ENCODE data around the gene APOBEC3H.

The APOBEC3H gene

DNA sequence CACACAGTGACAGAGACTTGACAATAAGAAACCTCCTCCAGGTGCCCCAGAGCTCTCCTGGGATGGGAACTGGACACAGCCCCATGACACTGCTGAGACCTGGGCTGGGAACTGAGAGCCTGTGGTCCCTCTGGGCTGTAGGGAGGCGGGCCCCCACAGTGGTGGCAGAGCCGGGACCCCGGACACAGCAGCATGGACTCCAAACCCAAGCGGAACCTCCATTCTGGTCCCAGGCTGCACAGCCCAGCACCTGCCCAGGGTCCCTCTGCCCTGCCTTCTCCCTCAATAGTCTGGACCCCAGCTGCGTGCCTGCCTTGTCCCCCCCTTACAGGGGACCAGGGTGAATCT lies 8.4 kb upstream of the APOBEC3H start:
- TF ChIP-seq, protein P1, sequence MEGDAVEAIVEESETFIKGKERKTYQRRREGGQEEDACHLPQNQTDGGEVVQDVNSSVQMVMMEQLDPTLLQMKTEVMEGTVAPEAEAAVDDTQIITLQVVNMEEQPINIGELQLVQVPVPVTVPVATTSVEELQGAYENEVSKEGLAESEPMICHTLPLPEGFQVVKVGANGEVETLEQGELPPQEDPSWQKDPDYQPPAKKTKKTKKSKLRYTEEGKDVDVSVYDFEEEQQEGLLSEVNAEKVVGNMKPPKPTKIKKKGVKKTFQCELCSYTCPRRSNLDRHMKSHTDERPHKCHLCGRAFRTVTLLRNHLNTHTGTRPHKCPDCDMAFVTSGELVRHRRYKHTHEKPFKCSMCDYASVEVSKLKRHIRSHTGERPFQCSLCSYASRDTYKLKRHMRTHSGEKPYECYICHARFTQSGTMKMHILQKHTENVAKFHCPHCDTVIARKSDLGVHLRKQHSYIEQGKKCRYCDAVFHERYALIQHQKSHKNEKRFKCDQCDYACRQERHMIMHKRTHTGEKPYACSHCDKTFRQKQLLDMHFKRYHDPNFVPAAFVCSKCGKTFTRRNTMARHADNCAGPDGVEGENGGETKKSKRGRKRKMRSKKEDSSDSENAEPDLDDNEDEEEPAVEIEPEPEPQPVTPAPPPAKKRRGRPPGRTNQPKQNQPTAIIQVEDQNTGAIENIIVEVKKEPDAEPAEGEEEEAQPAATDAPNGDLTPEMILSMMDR (conservative IDR thresholded peaks at IDR 0.05; ENCODE audit: control insufficient read depth, insufficient read depth, low read depth, low read length): no peak
- DNase-seq (ENCODE audit: low read depth): no peak
- H3K4me3 ChIP-seq (ENCODE audit: control insufficient read depth, low read depth, low read length): no peak overlapping the region

DNA sequence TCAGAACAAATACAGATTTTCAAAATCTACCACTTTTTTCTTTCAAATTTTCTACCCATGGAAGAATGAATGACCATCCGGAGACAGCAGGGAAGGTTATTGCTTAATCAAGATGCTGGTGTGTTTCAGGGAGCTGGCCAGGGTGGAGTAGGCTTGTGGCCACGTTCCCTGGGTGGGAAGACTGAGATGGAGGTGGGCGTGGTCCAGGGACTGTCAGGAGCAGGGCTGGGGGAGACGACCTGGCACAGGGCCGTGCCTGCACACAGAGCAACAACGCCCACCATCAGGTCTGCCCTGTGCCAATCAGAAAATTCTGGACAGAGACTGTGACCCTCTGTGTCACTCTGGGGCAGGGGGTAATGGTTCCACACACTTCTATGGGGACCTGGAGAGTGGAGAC lies 7.1 kb upstream of the APOBEC3H start:
- H3K4me3 ChIP-seq (ENCODE audit: control insufficient read depth, low read depth, low read length): no peak overlapping the region
- DNase-seq (ENCODE audit: low read depth): no peak
- TF ChIP-seq, protein P1 (conservative IDR thresholded peaks at IDR 0.05; ENCODE audit: control insufficient read depth, insufficient read depth, low read depth, low read length): no peak

DNA sequence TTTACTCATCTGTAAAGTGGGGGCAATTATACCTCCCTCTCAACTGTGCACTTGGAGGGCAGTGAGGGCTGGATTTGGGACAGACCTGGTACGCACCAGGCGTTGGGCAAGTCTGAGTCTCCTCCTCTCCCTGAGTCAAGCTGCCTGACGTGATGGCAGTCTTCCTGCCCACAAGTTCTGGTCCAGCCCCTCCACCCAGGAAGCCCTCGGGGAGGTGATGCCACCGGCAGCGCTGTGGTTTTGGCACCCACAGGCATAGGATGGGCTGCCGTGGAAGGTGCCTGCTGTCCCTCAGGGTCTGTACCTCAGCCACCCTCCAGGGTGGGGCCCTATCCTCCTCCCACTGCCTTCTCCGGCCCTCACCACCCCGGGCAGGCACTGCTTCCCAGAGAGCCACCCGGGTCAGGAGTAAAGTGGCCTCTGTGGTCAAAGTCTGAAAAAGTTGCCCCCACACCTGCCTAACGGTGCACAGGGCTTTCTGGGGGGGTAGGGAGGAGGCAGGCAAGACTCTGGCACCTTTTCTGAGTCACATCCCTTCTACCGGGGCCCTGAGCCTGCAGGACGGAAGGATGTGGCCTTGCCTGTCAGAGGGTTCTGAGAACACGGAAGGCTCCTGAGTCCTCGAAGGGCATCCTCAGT lies 6.5 kb upstream of the APOBEC3H start:
- TF ChIP-seq, protein P1 (conservative IDR thresholded peaks at IDR 0.05; ENCODE audit: control insufficient read depth, insufficient read depth, low read depth, low read length): no peak
- no peak for DNase-seq (ENCODE audit: low read depth)
- H3K4me3 ChIP-seq (ENCODE audit: control insufficient read depth, low read depth, low read length): no peak overlapping the region

DNA sequence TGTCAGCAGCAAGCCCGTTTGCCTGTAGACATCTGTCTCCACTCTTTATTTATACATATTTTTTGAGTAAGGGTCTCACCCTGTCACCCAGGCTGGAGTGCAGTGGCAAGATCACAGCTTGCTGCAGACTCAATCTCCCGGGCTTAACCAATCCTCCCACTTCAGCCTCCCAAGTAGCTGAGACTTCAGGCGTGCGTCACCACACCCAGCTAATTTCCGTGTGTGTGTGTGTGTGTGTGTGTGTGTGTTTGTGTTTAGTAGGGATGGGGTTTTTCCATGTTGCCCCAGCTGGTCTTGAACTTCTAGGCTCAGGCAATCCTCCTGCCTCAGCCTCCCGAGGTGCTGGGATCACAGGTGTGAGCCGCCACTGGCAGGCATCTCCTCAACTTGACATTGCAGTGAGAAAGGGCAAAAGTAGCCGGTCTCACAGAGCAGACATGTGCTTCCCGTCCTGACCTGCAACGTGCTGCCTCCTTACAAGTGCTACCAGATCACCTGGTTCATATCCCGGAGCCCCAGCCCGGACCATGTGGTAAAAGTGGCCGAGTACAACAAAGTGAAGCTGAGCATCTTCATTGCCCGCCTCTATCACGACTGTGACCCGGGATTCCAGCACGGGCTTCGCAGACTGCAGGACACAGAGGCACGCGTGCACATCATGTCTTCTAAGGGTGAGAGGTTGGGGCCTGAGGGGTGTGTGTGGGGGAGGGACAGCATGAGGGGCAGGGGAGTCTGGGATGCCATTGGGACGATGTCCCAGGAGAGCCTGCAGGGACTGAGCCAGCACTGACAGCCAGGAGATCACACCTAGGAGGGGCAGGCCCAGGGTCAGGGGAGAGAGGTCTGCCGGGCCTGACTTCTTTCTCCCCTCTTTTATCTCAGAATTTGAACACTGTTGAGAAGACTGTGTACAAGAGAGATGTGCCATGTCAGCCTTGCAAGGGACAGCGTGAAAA lies 5.6 kb upstream of the APOBEC3H start:
- TF ChIP-seq, protein P1 (conservative IDR thresholded peaks at IDR 0.05; ENCODE audit: control insufficient read depth, insufficient read depth, low read depth, low read length): no peak
- DNase-seq (ENCODE audit: low read depth): no peak
- no peak overlapping the region for H3K4me3 ChIP-seq (ENCODE audit: control insufficient read depth, low read depth, low read length)

DNA sequence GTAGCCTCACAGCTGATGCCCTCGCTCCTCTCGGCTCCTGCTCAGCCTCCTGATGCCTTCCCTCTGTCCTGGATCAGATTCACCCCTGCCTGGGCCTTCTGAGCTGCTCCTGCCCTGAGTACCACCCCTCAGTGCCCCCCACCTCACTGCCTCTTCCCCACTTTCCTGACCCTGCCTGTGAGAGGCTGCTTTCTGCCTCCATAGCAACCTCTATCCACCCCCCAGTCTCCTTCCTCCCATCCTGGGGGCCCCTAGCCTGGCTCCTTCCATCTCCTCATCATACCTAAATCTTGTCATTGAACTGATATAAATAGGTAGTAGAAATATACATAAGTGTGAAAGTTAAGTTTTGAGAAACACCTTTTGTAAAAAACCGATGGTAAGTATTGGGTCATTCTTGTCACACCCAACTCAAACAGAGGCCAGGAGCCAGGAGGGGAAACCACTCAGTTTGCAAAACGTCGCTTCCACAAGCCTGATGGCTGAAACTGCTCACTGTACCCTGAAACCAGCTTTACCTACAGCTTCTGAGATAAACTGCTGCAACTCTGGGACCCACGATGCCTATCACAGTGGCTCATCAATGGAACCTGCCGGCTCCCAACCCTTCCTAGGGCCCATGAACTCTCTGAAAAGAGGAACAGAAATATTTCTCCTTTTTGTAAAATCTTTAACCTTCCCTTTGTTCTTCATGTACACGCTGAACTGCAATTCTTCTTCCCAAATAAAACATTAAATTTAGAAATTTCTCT lies 4.8 kb upstream of the APOBEC3H start:
- DNase-seq (ENCODE audit: low read depth): no peak
- H3K4me3 ChIP-seq (ENCODE audit: control insufficient read depth, low read depth, low read length): no peak overlapping the region
- TF ChIP-seq, protein P1 (conservative IDR thresholded peaks at IDR 0.05; ENCODE audit: control insufficient read depth, insufficient read depth, low read depth, low read length): no peak

DNA sequence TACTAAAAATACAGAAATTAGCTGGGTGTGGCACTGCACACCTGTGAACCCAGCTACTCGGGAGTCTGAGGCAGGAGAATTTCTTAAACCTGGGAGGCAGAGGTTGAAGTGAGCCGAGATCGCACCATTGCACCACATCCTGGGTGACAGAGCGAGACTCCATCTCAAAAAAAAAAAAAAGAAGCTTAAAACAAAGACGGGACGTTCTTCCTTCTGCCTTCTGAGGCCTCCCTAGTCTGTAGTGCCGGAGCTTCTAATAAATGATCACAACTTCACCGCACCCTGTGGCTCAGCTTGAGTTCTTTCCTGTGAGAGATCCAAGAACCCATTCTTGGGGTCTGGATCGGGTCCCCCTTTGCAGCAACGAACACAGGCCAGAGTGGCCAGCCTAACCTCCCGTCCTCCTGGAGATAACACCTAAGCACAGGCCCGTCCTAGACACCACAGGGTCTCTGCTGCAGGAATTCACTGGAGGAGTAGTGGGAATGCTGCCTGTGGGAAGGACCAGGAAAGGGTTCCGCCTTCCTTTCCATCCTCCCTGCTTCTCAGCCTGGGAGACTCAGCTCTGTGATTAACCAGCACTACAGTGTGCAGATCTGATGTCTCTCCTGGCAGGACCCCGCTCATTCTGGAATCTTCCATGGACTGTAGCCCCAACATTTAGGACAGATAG lies 2.2 kb upstream of the APOBEC3H start:
- no peak for DNase-seq (ENCODE audit: low read depth)
- TF ChIP-seq, protein P1 (conservative IDR thresholded peaks at IDR 0.05; ENCODE audit: control insufficient read depth, insufficient read depth, low read depth, low read length): no peak
- no peak overlapping the region for H3K4me3 ChIP-seq (ENCODE audit: control insufficient read depth, low read depth, low read length)

Data from fibroblast of mammary gland (primary cell).